KG1 (cell line): ENCODE measurements around the gene FAM81A.

Experiments used
- DNase-seq: peaks from one replicate; lab custom pipeline; 2025; lab: John Stamatoyannopoulos, UW

The FAM81A gene

DNA sequence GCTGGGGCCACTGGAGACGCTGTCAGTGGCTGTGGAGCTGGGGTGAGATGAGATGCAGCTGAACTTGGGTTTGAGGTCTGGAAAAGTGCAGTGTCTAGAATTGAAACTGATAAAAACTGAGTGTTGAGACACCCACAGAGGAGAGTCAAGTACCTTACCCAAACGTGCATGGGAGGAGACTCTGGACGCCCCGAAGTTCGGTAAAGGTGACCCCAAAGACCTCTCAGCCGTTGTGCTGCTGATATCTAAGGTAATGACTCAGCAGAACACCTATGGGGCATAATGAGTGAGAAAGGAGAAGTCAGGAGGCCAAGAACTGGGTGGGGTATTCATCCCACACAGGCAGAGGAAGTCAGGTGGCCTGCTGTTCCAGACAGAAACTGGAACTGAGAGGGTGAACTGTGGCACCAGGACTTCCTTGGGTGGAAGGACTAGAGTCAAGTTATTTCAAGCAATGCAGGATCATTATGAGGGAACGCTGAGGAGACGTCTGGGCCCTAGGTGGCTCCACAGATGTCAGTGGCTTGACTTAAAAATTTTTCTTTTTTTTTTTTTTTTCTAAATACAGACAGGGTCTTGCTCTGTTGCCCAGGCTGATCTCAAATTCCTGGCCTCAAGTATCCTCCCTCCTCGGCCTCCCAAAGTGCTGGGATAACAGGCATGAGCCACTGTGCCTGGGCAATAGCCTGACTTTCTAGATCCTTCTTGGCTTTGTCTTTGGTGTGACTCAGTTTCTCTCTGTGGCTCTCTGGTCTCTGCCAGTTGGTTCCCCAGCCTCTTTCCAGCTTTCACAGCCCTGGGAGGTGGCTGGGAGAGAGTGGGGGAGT is 105.9 kb downstream of the FAM81A start:
- no peak for DNase-seq

DNA sequence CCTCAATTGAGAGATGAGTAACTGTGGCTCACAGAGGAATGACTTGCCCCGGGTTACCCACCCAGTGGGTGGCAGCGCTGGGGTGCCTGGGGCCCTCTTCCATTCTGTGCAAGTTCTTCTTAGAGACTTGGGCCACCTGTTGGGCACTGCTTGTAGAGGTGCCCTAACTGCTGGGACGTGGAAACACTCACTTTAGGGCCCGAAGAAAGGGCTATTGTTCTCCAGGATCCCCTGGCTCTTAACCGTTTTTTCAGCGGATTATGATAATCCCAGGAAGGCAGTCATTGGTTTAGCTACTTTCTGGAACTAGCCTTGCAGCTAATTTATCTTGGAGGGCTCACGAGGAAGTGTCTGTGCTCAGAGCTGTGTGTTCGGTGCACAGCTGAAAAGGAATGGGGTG is 107.6 kb downstream of the FAM81A start:
- no peak for DNase-seq

DNA sequence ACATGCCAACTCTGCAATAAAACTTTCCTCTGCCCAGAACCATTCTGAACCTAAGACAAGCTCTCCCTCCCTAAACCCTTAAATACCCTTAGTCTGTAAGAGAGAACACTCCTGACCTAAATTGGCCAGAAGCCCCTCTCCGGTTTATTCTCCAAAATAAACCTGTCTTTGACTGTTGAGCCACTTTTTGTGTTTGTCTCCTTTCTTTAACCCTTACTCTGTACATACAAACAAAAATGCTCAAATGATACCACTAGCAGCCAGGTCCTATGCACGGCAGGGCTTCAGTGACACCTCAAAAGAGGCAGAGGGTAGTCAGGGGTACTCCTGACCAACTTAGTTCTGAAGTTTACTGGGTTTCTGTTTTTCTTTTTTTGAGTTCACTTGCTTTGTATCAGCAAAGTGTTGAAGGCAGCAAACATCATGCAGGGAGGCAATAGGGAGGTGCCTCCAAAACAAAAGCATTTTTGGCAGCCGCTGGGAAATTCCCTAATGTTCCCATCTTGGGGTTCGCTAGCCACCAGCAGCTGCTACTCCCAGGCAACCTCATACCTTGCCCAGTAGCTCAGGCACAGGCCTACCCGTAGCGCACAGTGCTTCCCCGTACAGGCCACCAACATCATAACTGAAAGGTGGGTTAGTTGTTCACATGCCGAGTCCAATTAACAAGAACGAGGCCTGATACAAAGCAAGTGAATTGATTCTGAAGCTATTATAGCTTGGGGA is 110.7 kb downstream of the FAM81A start:
- no peak for DNase-seq

DNA sequence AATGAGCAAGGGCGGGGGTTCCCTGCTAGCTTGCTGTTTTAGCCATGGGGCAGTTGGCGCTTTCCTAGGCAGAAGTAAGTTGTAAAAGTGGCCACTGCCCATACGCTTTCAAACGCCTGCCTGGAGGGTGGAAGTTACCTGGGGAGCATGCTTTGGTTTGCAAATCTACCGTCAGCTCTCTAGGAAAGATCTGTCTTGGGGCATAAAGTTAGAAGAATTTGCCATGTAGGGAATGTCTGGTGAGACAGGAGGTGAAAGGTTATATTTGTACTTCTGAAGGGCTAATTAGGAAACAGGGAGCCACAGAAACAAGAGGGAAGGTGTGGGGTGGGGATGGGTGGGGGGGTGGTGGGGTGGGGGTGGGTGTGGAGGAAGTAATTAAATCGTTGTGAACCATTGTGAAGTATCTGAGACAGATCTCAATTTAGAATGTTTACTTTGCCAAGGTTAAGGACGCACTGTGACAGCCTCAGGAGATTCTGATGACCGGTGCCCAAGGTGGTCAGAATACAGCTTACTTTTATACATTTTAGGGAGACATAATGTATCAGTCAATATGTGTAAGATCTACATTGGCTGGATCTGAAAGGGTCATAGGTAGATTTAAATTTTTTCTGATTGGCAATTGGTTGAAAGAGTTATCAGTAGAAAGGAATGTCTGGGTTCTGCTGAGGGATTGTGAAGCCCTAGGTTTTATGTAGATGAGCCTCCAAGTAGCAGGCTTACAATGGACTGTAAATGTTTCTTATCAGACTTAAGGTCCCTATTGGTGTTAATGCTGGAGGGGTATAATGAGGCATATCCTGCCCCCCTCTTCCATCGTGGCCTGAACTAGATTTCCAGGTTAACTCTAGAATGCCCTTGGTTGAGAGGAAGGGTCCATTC is 111.6 kb downstream of the FAM81A start:
- DNase-seq, result no peak

DNA sequence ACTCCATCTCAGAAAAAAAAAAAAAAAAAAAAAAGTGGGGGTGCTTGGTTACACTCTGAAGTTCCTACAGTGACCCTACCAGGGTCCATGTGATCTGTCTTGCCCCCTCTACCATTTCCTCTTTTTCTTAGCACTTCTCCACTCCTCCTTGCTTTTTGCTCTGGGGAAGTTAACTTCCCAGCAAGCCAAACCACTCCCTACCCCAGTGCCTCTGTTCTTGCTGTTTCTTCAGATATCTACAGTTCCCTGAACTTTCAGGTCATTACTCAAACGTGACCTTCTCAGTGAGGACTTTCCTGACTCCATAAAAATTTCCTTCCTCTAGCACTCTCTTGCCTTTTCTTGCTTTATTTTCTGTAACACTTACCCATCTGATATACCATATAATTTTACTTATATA is 112.5 kb downstream of the FAM81A start:
- DNase-seq, result no peak

DNA sequence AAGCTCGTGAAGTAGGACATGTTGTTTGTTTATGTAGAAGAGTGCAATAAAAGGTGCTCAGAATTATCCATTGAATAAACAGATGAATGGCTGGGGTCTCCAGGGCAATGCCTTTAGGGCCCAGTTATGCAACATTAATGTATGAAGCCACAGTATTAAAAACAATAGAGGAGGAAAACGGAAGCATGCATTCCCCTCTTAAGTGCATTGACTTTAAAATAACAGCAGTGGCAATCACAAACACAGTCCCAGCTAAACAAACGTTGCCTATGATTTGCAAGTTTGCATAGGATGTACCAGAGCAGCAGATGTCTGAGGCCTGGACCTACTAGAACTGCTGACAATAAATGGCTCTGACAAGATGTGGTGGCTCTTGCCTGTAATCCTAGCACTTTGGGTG is 113.0 kb downstream of the FAM81A start:
- no peak for DNase-seq

DNA sequence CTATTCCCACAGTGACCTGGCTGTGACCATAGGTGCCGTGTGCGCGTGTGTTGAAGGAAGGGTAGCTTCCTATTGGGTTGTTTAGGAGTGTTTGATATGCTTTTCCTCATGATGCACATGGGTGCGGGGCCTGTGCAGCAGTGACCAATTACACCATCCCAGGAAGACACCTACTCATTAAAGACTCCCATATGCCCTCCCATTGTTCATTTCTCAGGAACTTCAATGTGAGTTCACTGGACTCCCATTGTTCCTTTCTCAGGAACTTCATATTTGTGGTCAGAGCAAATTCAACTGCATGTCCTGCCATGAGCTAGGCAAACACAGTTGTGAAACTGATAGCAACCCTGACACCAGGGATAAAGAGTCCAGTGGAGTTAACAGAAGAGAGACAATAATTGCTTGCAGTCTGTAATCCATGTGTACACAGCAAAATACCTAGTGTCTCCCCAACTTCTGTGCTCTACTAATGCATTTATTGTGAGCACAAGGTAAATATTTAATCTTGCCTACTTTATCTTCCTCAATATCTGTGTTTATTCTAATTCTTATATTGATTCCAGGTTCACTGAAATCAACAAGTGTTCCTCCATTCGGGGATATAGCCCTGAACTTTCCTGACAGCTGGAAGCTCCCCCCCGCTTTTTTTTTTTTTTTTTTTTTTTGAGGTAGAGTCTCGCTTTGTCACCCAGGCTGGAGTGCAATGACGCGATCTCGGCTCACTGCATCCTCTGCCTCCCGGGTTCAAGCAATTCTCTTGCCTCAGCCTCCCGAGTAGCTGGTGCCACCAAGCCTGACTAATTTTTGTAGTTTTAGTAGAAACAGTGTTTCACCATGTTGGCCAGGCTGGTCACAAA is 116.1 kb downstream of the FAM81A start:
- DNase-seq, result no peak

DNA sequence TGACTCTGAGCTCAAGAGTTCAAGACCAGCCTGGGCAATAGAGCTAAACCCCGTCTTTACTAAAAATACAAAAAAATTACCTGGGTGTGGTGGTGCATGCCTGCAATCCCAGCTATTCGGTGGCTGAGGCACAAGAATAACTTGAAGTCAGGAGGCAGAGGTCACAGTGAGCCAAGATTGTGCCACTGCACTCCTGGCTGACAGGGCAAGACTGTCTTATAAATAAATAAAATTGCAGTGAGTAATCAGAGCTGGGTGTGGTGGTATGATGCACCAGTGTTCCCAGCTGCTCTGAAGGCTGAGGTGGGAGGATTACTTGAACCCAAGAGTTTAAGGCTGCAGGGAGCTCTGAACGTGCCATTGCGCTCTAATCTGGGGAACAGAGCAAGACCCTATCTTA is 117.7 kb downstream of the FAM81A start:
- DNase-seq, result no peak

DNA sequence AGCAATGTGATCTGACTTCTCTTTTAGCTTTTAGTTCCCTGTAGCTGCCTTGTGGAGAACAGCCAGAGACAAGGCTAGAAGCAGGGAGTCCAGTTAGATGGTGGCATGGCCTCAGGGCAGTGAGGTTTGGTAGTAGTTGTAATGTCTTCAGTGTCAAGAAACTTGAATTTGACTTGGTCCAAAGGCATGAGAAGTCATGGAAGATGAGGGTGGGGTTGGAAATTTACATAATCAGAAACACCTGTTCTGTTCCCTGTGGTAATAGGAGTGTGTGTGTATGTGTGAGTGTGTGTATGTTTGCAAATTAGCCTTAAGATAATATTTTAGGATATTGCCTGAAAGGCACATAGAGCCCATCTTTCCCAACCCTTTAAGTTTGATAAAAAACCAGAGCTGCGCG is 118.4 kb downstream of the FAM81A start:
- DNase-seq, result no peak

DNA sequence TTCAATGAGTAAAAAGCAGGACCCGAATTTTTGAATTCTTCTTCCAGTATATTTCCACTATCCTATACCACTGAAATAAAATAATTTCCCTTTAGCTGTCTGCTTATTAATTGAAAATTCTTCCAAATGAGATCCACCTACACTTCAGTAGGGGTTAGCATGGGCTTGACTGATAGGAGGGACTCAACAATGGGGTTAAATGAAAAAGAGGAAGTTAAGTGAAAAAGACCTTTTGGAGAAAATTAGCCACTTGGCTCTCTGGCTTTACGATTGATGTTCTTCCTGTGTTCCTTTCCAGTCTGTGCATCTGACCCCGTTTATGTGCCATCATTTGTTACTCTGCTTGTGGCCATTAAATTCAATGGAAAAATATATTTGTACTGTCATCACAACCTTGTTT is 119.6 kb downstream of the FAM81A start:
- DNase-seq, result no peak

DNA sequence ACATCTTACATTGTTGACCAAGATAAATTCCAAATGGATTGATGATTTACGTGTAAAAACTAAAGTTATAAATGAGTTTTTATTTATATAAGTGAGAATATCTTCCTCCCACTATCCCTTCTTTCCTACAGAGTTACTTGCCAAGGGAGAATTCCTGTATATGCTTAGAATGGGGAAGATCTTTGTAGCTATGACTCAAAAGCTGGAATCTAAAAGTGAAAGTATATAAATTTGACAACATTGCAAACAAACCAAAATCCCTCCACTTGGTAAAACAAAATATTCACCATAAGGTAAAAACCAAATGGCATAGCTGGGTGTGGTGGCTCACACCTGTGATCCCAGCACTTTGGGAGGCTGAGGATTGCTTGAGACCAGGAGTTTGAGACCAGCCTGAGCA is 120.9 kb downstream of the FAM81A start:
- no peak for DNase-seq

DNA sequence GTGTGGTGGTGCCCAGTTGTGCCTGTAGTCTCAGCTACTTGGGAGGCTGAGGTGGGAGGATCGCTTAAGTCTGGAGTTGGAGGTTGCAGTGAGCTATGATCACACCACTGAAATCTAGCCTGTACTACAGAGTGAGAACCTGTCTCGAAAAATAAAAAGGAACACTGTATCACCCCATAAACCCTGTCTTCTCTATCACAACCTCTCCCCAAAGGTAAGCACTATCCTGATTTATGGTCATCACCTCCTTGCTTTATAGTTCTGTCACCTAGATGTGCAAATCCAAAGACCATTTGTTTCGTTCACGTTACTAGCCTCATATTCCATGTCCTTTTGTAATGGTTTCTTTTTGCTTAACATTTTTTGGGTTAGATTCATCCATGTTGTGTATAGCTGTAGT is 123.6 kb downstream of the FAM81A start:
- DNase-seq, result no peak

DNA sequence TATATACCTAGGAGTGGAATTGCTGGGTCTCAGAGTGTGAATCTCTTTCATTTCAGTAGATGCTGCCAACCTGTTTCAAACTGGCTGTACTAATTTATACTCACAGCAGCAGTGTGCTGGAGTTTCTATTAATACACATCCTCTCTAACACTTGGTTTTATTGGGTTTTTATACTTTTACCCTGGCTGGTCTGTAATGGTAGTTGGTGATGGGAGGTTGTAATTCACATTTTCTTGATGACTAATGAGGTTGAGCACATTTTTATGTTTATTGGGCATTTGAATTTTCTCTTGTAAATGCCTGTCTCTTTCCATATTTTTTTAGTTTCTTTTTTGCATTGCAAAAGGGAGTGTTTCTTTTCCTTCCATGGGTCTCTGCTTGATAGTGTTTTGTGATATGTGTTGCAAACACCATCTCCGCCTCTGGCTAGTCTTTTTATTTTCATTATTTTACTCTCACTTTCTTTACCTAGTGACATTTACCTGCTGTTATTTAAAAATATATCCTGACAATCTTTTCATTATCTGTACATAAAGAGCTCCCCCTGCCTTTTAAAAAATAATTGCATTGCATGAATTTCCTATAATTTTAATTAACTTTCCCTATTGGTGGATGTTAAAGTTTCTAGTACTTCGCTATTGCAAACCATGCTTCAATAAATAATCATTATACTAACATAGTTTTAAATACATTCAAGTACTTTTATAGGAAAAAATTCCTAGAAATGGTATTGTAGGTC is 124.6 kb downstream of the FAM81A start:
- DNase-seq, result no peak

DNA sequence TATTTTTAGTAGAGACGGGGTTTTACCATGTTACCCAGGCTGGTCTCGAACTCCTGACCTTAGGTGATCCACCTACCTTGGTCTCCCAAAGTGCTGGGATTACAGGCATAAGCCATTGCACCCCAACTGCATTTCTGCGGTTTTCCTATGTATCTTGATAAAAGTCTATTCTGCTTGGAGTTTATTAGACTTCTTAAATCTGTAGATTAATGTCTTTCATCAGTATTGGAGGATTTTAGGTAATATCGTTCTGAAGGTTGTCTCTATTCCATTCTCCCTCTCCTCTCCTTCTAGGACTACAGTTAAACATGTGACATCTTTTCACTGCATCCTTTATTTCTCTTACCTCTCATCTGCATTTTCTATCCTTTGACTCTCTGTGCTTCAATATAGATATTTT is 127.3 kb downstream of the FAM81A start:
- no peak for DNase-seq

DNA sequence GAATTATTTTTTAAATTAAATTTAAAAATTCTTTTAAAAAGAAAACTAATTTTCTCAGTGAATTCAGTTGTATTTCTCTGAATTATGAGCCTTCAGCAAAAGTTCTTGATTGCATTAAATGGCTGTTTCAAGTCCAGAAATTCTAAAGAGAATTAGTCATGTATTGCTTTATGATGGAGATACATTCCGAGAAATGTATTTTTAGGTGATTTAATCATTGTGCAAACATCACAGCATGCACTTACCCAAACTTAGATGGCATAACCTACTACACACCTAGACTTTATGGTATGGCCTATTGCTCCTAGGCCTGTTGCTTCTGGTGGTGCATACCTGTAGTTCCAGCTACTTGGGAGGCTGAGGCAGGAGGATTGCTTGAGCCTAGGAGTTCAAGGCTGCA is 129.3 kb downstream of the FAM81A start:
- no peak for DNase-seq

DNA sequence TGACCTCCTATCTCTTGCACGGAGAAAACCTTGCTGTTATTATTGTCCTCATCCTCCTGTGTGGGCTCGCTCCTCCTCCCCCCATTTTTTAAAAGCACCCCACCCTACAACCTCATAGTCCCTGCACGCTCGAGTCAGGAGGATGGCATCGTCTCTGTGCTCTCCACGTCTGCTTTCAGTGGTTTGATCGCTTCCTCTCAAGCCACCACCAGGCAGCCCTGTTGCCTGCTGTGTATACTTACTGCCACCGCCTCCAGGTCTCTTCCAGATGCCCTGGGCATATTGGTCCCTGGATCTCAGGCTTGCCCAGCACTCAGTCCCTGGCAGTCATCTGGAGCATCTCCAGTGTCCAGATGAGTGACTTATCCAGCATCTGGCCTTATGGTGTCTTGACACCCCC is 131.5 kb downstream of the FAM81A start:
- no peak for DNase-seq

DNA sequence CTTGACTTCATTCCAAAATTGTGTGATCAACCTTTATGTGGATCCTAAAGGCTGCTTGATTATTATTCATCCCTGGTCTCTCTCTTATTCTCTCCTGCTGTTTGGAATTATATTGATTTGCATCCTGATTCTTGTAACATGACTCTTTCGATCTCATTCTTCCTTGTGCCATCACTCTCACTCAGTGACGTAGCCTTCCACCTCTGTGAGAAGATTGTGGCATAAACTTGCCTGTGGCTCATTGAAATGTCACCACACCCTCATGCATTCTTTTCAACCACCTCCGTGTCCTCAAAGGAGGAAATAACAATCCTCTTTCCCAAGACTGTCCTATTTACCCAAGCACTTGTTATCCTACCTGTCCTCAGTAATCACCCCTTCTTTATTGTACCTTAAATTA is 132.3 kb downstream of the FAM81A start:
- DNase-seq, result no peak

DNA sequence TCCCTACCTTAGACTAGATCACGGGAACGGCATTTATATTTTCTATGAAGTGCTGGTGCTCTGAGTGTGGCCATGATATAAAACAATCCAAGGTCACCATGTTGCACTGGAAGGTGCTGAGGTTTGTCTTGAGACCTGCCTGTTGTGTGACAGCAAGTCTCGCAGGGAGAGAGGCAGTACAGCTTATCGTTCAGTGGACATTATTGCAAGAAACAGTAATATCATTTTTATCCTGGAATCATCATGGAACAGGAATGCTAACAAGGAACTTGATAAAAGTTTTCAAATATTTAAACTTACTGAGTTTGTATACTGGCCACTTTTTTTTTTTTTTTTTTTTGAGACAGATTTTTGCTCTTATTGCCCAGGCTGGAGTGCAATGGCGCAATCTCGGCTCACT is 133.6 kb downstream of the FAM81A start:
- no peak for DNase-seq
